ENCODE data around the gene DPRX.

DPRX gene

GRCh38 chr19:53598361-53598760, 33.4 kb upstream of the DPRX start:
- POLR2A ChIA-PET = interaction anchor here (0.6 kb wide), 1 partner anchor 15 kb away, joined by 4 read pairs; no protein-coding TSS in a partner anchor
- CTCF ChIA-PET = interaction anchor here (0.6 to 2.0 kb wide), 2 partner anchors 148 to 492 kb away, joined by 3 to 5 read pairs; no protein-coding TSS in a partner anchor
- WGBS (ENCODE audit: insufficient coverage) = 97% methylated on average over 10 of the region's 10 CpGs

GRCh38 chr19:53600217-53600616, 31.6 kb upstream of the DPRX start:
- ChIA-PET CTCF (interaction anchor here (0.9 to 1.3 kb wide), 2 partner anchors 10 to 14 kb away, joined by 3 read pairs; no protein-coding TSS in a partner anchor), POLR2A (no interaction called here)
- Histone ChIP-seq H3K27ac (ENCODE audit: insufficient read depth in 1 of 2, low read depth in 1 of 2, low read length in 2 of 2, poor library complexity in 1 of 2, severe bottlenecking in 2 of 2) (no peak overlapping the region), H3K27me3 (replicated peaks in 2 of 5; ENCODE audit: control insufficient read depth in 4 of 5, insufficient read depth in 5 of 5, low read length in 4 of 5) (no peaks in the 10 kb centered on the region), H3K36me3 (ENCODE audit: control insufficient read depth in 4 of 4, insufficient read depth in 4 of 4, low read length in 3 of 4) (no peaks in the 10 kb centered on the region), H3K9me3 (ENCODE audit: control extremely low read depth in 1 of 5, control insufficient read depth in 4 of 5, insufficient read depth in 2 of 5, low read depth in 1 of 5, low read length in 4 of 5) (no peaks in the 10 kb centered on the region), H3K4me3 (ENCODE audit: control insufficient read depth in 1 of 7, extremely low read depth in 1 of 7, insufficient read depth in 4 of 7, low read depth in 2 of 7, low read length in 6 of 7) (no peak overlapping the region), H3K4me1 (ENCODE audit: control extremely low read depth in 1 of 4, control insufficient read depth in 4 of 4, insufficient read depth in 4 of 4, low read length in 3 of 4) (no peaks in the 10 kb centered on the region)
- no peak for DNase-seq
- 100% methylated on average over 1 of the region's 4 CpGs for WGBS (ENCODE audit: insufficient coverage)

More at GRCh38 chr19:53598361-53598760, 33.4 kb upstream of the DPRX start:
- Histone ChIP-seq H3K27me3 (replicated peaks in 2 of 5; ENCODE audit: control insufficient read depth in 4 of 5, insufficient read depth in 5 of 5, low read length in 4 of 5) (no peaks in the 10 kb centered on the region), H3K36me3 (ENCODE audit: control insufficient read depth in 4 of 4, insufficient read depth in 4 of 4, low read length in 3 of 4) (no peaks in the 10 kb centered on the region), H3K4me3 (ENCODE audit: control insufficient read depth in 1 of 7, extremely low read depth in 1 of 7, insufficient read depth in 4 of 7, low read depth in 2 of 7, low read length in 6 of 7) (no peak overlapping the region), H3K27ac (ENCODE audit: insufficient read depth in 1 of 2, low read depth in 1 of 2, low read length in 2 of 2, poor library complexity in 1 of 2, severe bottlenecking in 2 of 2) (no peak overlapping the region), H3K4me1 (ENCODE audit: control extremely low read depth in 1 of 4, control insufficient read depth in 4 of 4, insufficient read depth in 4 of 4, low read length in 3 of 4) (no peaks in the 10 kb centered on the region), H3K9me3 (ENCODE audit: control extremely low read depth in 1 of 5, control insufficient read depth in 4 of 5, insufficient read depth in 2 of 5, low read depth in 1 of 5, low read length in 4 of 5) (no peaks in the 10 kb centered on the region)
- no peak for DNase-seq

- DNase-seq = no peak
- POLR2A ChIA-PET = no interaction called here
- no peak overlapping the region for H3K4me3 ChIP-seq (ENCODE audit: control insufficient read depth in 1 of 7, extremely low read depth in 1 of 7, insufficient read depth in 4 of 7, low read depth in 2 of 7, low read length in 6 of 7)
- no peaks in the 10 kb centered on the region for H3K36me3 ChIP-seq (ENCODE audit: control insufficient read depth in 4 of 4, insufficient read depth in 4 of 4, low read length in 3 of 4)
- H3K9me3 ChIP-seq (ENCODE audit: control extremely low read depth in 1 of 5, control insufficient read depth in 4 of 5, insufficient read depth in 2 of 5, low read depth in 1 of 5, low read length in 4 of 5) = no peaks in the 10 kb centered on the region
- H3K27ac ChIP-seq (ENCODE audit: insufficient read depth in 1 of 2, low read depth in 1 of 2, low read length in 2 of 2, poor library complexity in 1 of 2, severe bottlenecking in 2 of 2) = no peak overlapping the region
- WGBS (ENCODE audit: insufficient coverage) = over 99% methylated on average over 15 of the region's 15 CpGs
- CTCF ChIA-PET = no interaction called here
- no peaks in the 10 kb centered on the region for H3K4me1 ChIP-seq (ENCODE audit: control extremely low read depth in 1 of 4, control insufficient read depth in 4 of 4, insufficient read depth in 4 of 4, low read length in 3 of 4)
- H3K27me3 ChIP-seq (replicated peaks in 2 of 5; ENCODE audit: control insufficient read depth in 4 of 5, insufficient read depth in 5 of 5, low read length in 4 of 5) = no peaks in the 10 kb centered on the region
These were observed 25.8 kb upstream of the DPRX start for GRCh38 chr19:53606031-53606430.

GRCh38 chr19:53608381-53608780, 23.4 kb upstream of the DPRX start:
- Histone ChIP-seq H3K9me3 (ENCODE audit: control extremely low read depth in 1 of 5, control insufficient read depth in 4 of 5, insufficient read depth in 2 of 5, low read depth in 1 of 5, low read length in 4 of 5) (no peaks in the 10 kb centered on the region), H3K4me1 (ENCODE audit: control extremely low read depth in 1 of 4, control insufficient read depth in 4 of 4, insufficient read depth in 4 of 4, low read length in 3 of 4) (no peaks in the 10 kb centered on the region), H3K36me3 (ENCODE audit: control insufficient read depth in 4 of 4, insufficient read depth in 4 of 4, low read length in 3 of 4) (no peaks in the 10 kb centered on the region), H3K27me3 (replicated peaks in 2 of 5; ENCODE audit: control insufficient read depth in 4 of 5, insufficient read depth in 5 of 5, low read length in 4 of 5) (no peaks in the 10 kb centered on the region), H3K27ac (ENCODE audit: insufficient read depth in 1 of 2, low read depth in 1 of 2, low read length in 2 of 2, poor library complexity in 1 of 2, severe bottlenecking in 2 of 2) (no peak overlapping the region), H3K4me3 (ENCODE audit: control insufficient read depth in 1 of 7, extremely low read depth in 1 of 7, insufficient read depth in 4 of 7, low read depth in 2 of 7, low read length in 6 of 7) (no peak overlapping the region)
- POLR2A ChIA-PET = no interaction called here
- no peak for DNase-seq
- 96% methylated on average over 9 of the region's 12 CpGs for WGBS (ENCODE audit: insufficient coverage)
- CTCF ChIA-PET = interaction anchor here (0.9 kb wide), 1 partner anchor 13 kb away, joined by 3 read pairs; no protein-coding TSS in a partner anchor

GRCh38 chr19:53612762-53613526, 18.9 kb upstream of the DPRX start:
- H3K36me3 ChIP-seq (ENCODE audit: control insufficient read depth in 4 of 4, insufficient read depth in 4 of 4, low read length in 3 of 4) = no peaks in the 10 kb centered on the region

GRCh38 chr19:53621885-53622740, 9.7 kb upstream of the DPRX start:
- DNase-seq = peak; percentile 91 to 96 (median 93)
- CTCF ChIA-PET = interaction anchor here (0.8 to 1.6 kb wide), 3 partner anchors 14 to 123 kb away, joined by 3 to 4 read pairs (median 3); no protein-coding TSS in a partner anchor
- Histone ChIP-seq H3K4me1 (ENCODE audit: control extremely low read depth in 1 of 4, control insufficient read depth in 4 of 4, insufficient read depth in 4 of 4, low read length in 3 of 4) (peaks cover 12 to 47% (median 28%) of the 10 kb centered on the region in 4 experiments), H3K9me3 (ENCODE audit: control extremely low read depth in 1 of 5, control insufficient read depth in 4 of 5, insufficient read depth in 2 of 5, low read depth in 1 of 5, low read length in 4 of 5) (no peaks in the 10 kb centered on the region), H3K27me3 (replicated peaks in 2 of 5; ENCODE audit: control insufficient read depth in 4 of 5, insufficient read depth in 5 of 5, low read length in 4 of 5) (no peaks in the 10 kb centered on the region), H3K4me3 (ENCODE audit: control insufficient read depth in 1 of 7, extremely low read depth in 1 of 7, insufficient read depth in 4 of 7, low read depth in 2 of 7, low read length in 6 of 7) (peak overlapping the region in 2 of 7 experiments; percentile 4 to 26), H3K36me3 (ENCODE audit: control insufficient read depth in 4 of 4, insufficient read depth in 4 of 4, low read length in 3 of 4) (no peaks in the 10 kb centered on the region), H3K27ac (ENCODE audit: insufficient read depth in 1 of 2, low read depth in 1 of 2, low read length in 2 of 2, poor library complexity in 1 of 2, severe bottlenecking in 2 of 2) (peak overlapping the region; percentile 93 to 94)
- WGBS (ENCODE audit: insufficient coverage) = 19% methylated on average over 6 of the region's 8 CpGs
- POLR2A ChIA-PET = no interaction called here

More at GRCh38 chr19:53612762-53613526, 18.9 kb upstream of the DPRX start:
- Histone ChIP-seq H3K4me1 (ENCODE audit: control extremely low read depth in 1 of 4, control insufficient read depth in 4 of 4, insufficient read depth in 4 of 4, low read length in 3 of 4) (no peaks in the 10 kb centered on the region), H3K27ac (ENCODE audit: insufficient read depth in 1 of 2, low read depth in 1 of 2, low read length in 2 of 2, poor library complexity in 1 of 2, severe bottlenecking in 2 of 2) (no peak overlapping the region), H3K9me3 (ENCODE audit: control extremely low read depth in 1 of 5, control insufficient read depth in 4 of 5, insufficient read depth in 2 of 5, low read depth in 1 of 5, low read length in 4 of 5) (no peaks in the 10 kb centered on the region), H3K4me3 (ENCODE audit: control insufficient read depth in 1 of 7, extremely low read depth in 1 of 7, insufficient read depth in 4 of 7, low read depth in 2 of 7, low read length in 6 of 7) (no peak overlapping the region), H3K27me3 (replicated peaks in 2 of 5; ENCODE audit: control insufficient read depth in 4 of 5, insufficient read depth in 5 of 5, low read length in 4 of 5) (no peaks in the 10 kb centered on the region)
- 100% methylated on average over 5 of the region's 14 CpGs for WGBS (ENCODE audit: insufficient coverage)
- CTCF ChIA-PET = no interaction called here
- DNase-seq = no peak
- POLR2A ChIA-PET = interaction anchor here (0.6 kb wide), 2 partner anchors 367 to 1506 kb away, joined by 4 read pairs; no protein-coding TSS in a partner anchor
